OCI-LY3 (cell line): Measurements from ENCODE around the gene RFPL2.
"Not testable (repeated sequence)": the region's sequence is repeated elsewhere in the genome, so short reads cannot be mapped to it uniquely, and the experiment has no call there.

Source experiments
- H2AFZ ChIP-seq: fragments of 200-600, 300-600 bp; shearing (Covaris generic); 2 replicates; pipeline ENCODE4 v1.6.0; 2014; ENCODE audit warnings: antibody characterized with exemption, low read depth, low read length
- H3K27ac ChIP-seq: fragments of 200-600, 300-600 bp; sonication (generic); 2 replicates; pipeline ENCODE4 v1.5.1; 2014; ENCODE audit warnings: mild to moderate bottlenecking, low read length, moderate library complexity, mixed read lengths
- H3K27me3 ChIP-seq: fragments of 200-600, 300-600 bp; sonication (generic); 2 replicates; pipeline ENCODE4 v1.6.1; 2014; ENCODE audit warnings: low read depth, low read length, mixed read lengths
- H3K36me3 ChIP-seq: fragments of 200-600, 300-600 bp; sonication (generic); replicated peaks from 2 replicates; pipeline ENCODE3; 2014; ENCODE audit warnings: low read depth, low read length, mixed read lengths
- H3K4me1 ChIP-seq: fragments of 300-600, 200-600 bp; sonication (generic); 2 replicates; pipeline ENCODE4 v1.6.1; 2014; ENCODE audit warnings: low read length, mixed read lengths
- H3K4me2 ChIP-seq: fragments of 200-600, 300-600 bp; sonication (generic); 2 replicates; pipeline ENCODE4 v1.6.1; 2014; ENCODE audit warnings: low read length, mixed read lengths
- H3K4me3 ChIP-seq: fragments of 300-600, 200-600 bp; sonication (generic); 2 replicates; pipeline ENCODE4 v1.5.1; 2014; ENCODE audit warnings: antibody characterized with exemption, mild to moderate bottlenecking, low read length, moderate library complexity
- H3K79me2 ChIP-seq: fragments of 300-600, 200-600 bp; shearing (Covaris generic); 2 replicates; pipeline ENCODE4 v1.6.1; 2014; ENCODE audit warnings: mild to moderate bottlenecking, low read length, mixed read lengths
- H3K9ac ChIP-seq: fragments of 300-600, 200-600 bp; shearing (Covaris generic); 2 replicates; pipeline ENCODE4 v1.6.0; 2014; ENCODE audit warnings: mild to moderate bottlenecking, low read length, moderate library complexity
- H3K9me3 ChIP-seq: fragments of 200-600, 300-600 bp; shearing (Covaris generic); 2 replicates; pipeline ENCODE4 v1.6.1; 2014; ENCODE audit warnings: low read length, mixed read lengths; ENCODE audit not compliant: insufficient read depth
- H4K20me1 ChIP-seq: fragments of 200-600, 300-600 bp; sonication (generic); 2 replicates; pipeline ENCODE4 v1.6.1; 2016; ENCODE audit warnings: low read length, mixed read lengths; ENCODE audit not compliant: insufficient read depth
- EZH2phosphoT487 ChIP-seq: fragments of 200-600 bp; shearing (Covaris generic); IDR thresholded peaks from 2 replicates; pipeline ENCODE4 v1.6.1; 2018; ENCODE audit warnings: antibody characterized with exemption, mixed run types, low read depth
- TF ChIP-seq, protein P1 (sequence below): fragments of 200-600, 300-600 bp; sonication (generic); IDR thresholded peaks from 2 replicates; pipeline ENCODE4 v1.5.1; 2014; ENCODE audit warnings: antibody characterized with exemption, low read length, low read depth

Gene RFPL2

DNA sequence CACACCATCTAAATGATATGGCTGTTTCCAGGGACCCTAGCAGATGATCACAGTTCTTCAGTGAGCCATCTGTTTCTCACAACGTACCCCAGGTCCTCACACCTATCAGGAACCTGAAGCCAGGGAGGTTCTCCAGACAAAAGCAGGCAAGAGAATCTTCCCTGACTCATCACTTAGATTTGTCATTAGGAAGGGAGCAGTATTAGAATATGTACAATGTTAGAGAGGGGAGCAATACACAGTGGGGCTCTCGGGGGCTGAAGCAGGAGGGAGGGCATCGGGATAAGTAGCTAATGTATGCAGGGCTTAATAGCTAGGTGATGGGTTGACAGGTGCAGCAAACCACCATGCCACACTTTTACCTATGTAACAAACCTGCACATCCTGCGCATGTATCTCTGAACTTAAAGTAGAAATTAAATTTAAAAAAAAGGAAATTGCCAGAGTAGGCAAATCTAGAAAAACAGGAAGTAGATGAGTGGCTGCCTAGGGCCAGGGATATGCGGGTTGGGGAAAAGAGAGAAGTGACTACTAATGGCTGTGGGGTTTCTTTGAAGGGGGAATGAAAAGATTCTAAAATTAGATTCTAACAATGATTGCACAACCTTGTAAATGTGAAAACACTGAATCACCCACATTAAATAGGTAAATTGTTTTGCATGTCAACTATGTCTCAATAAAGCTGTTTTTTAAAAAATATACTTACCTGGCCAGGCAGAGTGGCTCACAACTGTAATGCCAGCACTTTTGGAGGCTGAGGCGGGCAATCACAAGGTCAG, 60.2 kb downstream of the RFPL2 start:
- Histone ChIP-seq H2AFZ (no peak overlapping the region), H3K36me3 (no peaks in the 10 kb centered on the region), H3K27ac (no peak overlapping the region), H3K27me3 (0 out of 2 replicates have a peak, but pooled peaks cover 8% of the 10 kb centered on the region), H3K9ac (no peak overlapping the region), H3K4me3 (peak overlapping the region; percentile 1; the same call in 1 of the 2 replicates), H3K4me1 (peaks cover 17% of the 10 kb centered on the region), H3K4me2 (peak overlapping the region; percentile 32), H3K9me3 (no peaks in the 10 kb centered on the region), H3K79me2 (no peaks in the 10 kb centered on the region), H4K20me1 (no peaks in the 10 kb centered on the region)
- TF ChIP-seq, protein P1, sequence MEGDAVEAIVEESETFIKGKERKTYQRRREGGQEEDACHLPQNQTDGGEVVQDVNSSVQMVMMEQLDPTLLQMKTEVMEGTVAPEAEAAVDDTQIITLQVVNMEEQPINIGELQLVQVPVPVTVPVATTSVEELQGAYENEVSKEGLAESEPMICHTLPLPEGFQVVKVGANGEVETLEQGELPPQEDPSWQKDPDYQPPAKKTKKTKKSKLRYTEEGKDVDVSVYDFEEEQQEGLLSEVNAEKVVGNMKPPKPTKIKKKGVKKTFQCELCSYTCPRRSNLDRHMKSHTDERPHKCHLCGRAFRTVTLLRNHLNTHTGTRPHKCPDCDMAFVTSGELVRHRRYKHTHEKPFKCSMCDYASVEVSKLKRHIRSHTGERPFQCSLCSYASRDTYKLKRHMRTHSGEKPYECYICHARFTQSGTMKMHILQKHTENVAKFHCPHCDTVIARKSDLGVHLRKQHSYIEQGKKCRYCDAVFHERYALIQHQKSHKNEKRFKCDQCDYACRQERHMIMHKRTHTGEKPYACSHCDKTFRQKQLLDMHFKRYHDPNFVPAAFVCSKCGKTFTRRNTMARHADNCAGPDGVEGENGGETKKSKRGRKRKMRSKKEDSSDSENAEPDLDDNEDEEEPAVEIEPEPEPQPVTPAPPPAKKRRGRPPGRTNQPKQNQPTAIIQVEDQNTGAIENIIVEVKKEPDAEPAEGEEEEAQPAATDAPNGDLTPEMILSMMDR = no peak

DNA sequence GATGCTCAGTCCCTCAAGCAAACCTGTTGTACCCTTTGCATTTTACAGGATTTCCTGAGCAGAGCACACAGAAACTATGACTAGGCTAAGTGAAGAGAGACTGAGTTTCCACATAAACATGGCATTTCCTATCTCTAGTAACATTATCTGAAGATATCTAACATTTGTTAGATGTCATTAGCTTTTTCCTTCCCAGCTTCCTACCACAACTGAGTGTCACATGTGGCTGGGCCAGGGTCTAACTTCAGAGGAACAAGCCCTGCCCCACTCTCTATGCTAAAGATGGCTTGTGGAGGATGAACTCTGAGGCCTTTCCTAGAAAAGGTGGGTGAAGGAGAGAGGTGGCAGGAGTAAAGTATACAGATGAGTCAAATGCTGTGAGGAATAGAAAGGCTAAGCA, 62.3 kb downstream of the RFPL2 start:
- Histone ChIP-seq H3K4me2 (no peak overlapping the region), H3K27ac (no peak overlapping the region), H3K36me3 (no peaks in the 10 kb centered on the region), H3K27me3 (0 out of 2 replicates have a peak, but pooled peaks cover 8% of the 10 kb centered on the region), H4K20me1 (no peaks in the 10 kb centered on the region), H3K4me1 (peaks cover 16% of the 10 kb centered on the region), H3K79me2 (no peaks in the 10 kb centered on the region), H3K4me3 (no peak overlapping the region), H3K9ac (no peak overlapping the region), H3K9me3 (no peaks in the 10 kb centered on the region), H2AFZ (no peak overlapping the region)
- TF ChIP-seq, protein P1 = no peak
- TF ChIP-seq EZH2phosphoT487 = no peak

DNA sequence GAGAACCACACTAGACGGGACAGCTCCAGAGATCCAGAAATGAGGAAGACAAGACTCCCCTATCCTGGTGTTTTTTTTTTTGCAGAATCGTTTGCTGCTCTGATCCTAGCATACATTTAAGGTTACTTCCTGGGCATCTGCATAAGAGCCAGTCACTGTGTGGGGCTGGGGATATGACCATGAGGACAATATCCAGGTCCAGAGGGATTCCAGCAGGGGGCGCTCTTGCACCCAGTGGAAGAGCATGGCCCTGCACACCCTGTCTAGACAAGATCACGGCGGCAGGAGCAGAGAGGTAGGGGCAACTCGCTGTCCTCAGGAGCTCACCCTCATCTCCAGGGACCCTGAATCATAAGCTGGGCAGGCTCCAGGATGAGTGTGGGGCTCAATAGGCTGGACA, 64.2 kb downstream of the RFPL2 start:
- H4K20me1 ChIP-seq, H2AFZ ChIP-seq, H3K9ac ChIP-seq, H3K36me3 ChIP-seq, H3K79me2 ChIP-seq, H3K9me3 ChIP-seq, H3K4me3 ChIP-seq, H3K27me3 ChIP-seq, H3K27ac ChIP-seq: not testable (repeated sequence)
- 0 out of 2 replicates have a peak overlapping the region, but pooled peaks have one; percentile 23 for H3K4me2 ChIP-seq
- TF ChIP-seq, protein P1 = peak; percentile 52
- peaks cover 19% of the 10 kb centered on the region for H3K4me1 ChIP-seq
